OCI-LY7 (cell line): ENCODE measurements around the gene ZFYVE9.

Experiments used
- CTCF ChIP-seq: fragments of 200-600 bp; sonication (generic); conservative IDR thresholded peaks from 2 replicates; pipeline ENCODE4 v1.5.1; 2014; ENCODE audit warnings: mild to moderate bottlenecking, antibody characterized with exemption, low read length, moderate library complexity, mixed read lengths
- EZH2phosphoT487 ChIP-seq: fragments of 200-600 bp; sonication (generic); IDR thresholded peaks from 2 replicates; pipeline ENCODE4 v1.6.1; 2018; ENCODE audit warnings: low read depth, borderline replicate concordance, mild to moderate bottlenecking, mixed run types, antibody characterized with exemption, low read length, moderate library complexity, mixed read lengths

GRCh38 chr1:52166996-52167753 lies 25.3 kb downstream of the ZFYVE9 start:
- TF ChIP-seq CTCF (no peak), EZH2phosphoT487 (no peak)
